C1 segment of cervical spinal cord (tissue), 14 donors: ENCODE data around the gene FOXB1.

ENCODE experiments used
- DNase-seq, 14 donors: peaks; one replicate each; lab custom pipeline; 2025; lab: John Stamatoyannopoulos, UW

The FOXB1 gene

DNA sequence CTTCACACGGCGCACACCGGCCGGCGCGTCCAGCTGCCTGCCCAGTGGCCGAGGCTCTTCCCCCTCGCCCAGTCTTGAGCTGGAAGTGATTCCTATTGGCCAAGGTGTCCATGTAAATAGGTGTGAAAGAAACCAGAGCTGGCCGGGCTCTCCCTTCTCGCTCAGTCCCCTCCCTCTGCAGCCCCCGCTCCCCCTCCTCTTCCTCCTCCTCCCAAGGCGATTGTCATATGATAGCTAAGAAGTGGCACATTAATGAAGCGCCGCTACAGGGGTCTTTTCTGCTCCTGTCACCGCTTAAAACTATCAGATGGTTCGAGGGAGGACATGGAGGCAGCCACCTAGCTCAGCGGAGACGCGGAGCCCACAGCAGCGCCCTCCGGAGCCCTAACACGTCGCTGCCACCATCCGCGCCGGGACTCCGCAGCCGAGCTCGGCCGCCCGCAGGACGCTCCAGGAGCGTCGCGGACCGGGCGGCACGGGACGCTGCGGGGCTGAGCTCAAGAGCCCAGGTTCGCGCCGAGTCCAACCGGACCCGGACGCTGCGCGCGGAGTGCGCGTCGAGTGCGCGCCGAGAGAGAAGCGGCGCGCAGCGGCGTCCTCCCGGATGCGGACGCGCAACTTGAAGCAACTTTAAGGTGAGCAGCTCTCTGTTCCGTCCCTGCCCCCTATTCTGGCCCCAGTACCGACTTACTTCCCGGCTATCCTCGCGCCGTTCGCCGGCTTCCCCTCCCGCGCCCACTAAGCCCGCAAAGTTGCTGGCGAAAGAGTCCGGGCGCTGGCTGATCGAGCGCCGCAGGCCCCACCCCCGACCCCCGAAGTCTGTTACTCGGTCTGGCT is at the start of gene FOXB1:
TSS of gene FOXB1 (plus strand) at position 303 of the 837 bp plus-strand sequence. CDS start 653 bp downstream, outside the sequence.
- DNase-seq = peak in 2 of 14 donors; percentile 34 to 41

GRCh38 chr15:59958288-59958687 is 45.8 kb upstream of the FOXB1 start:
- no peak for DNase-seq

DNA sequence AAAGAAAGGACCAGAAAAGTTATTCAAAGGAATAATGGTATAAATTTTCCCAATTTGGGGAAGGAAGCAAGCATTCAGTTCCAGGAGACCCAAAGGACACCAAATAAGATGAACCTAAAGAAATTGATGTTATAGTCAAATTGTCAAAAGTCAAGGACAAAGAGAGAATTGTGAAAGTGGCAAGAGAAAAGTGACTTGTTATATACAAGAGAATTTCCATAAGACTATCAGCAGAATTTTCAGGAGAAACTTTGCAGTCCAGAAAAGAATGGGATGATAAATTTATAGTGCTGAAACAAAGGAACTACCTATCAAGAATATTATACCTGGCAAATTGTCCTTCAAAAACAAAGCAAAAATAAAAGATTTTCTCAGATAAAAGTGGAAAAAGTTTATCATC is 43.8 kb upstream of the FOXB1 start:
- no peak for DNase-seq

DNA sequence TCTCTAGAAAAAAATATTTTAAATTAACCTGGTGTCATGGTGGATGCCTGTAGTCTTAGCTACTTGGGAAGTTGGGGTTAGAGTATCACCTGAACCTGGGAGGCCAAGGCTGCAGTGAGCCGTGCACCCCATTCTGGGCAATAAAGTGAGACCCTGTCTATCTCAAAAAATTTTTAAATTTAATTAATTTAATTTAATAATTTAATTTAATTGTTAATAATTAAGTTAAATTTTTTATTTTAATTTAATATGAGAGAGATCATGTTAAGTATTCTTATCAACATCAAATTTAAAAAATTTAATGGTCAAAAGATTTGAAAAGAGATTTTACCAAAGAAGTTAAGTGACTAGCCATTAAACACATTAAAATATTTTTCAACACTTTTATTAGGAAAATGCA is 40.8 kb upstream of the FOXB1 start:
- DNase-seq = no peak

- no peak for DNase-seq
These were observed 40.2 kb upstream of the FOXB1 start for GRCh38 chr15:59963925-59964324.

DNA sequence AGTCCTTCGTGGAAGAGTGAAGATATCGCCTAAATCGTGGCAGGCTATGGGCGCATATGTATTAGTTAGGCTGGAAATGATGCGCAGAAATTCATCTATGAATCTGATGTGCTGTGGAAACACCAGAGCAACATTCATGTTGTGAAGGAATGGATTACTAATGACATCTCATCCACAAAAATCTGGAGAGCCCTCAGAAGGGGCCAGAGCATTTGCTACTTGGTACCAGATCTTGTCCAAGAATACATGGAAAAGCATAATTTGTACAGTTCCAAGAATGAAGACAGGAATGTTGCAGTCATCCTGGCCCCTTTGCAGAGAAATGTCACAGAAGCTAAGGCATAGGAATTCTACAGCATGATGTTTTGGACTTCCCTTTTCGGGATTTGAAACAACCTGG is 38.4 kb upstream of the FOXB1 start:
- no peak for DNase-seq

- DNase-seq = no peak
These were observed 37.8 kb upstream of the FOXB1 start for GRCh38 chr15:59966262-59966661.

DNA sequence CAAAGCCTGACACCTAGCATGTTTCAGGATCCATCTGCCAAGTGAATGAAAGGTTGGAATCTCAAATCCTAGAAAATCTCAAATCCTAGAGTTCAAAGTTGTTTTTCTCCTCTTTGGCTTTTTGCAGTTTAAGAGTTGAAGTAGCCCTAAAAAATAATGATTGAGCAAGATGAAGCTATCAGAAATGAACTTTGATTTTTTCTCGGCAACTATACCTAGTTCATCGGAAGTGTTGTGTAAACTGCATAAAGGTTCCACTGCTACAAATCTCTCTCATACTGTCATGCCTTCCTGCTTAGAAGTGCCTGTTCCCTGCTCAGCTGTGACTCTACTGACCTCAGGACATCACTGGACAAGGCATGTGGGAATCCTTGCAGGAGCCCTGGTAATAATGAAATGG is 35.8 kb upstream of the FOXB1 start:
- no peak for DNase-seq

DNA sequence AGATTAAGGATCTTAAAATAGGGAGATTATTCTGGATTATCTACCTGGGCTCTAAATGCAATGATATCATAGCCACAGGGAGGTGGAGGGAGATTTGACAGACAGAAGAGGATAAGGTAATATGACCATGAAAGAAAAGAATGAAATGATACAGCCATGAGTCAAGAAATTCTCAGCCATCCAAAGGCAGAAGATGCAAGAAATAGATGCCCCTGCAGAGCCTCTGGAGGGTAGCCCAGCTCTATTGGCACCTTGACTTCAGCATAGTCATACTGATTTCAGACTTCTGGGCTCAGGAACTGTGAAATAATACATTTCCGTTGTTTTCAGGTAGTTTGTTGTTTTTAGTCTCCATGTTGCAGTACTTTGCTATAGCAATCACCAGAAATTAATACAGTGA is 31.9 kb upstream of the FOXB1 start:
- DNase-seq = no peak

DNA sequence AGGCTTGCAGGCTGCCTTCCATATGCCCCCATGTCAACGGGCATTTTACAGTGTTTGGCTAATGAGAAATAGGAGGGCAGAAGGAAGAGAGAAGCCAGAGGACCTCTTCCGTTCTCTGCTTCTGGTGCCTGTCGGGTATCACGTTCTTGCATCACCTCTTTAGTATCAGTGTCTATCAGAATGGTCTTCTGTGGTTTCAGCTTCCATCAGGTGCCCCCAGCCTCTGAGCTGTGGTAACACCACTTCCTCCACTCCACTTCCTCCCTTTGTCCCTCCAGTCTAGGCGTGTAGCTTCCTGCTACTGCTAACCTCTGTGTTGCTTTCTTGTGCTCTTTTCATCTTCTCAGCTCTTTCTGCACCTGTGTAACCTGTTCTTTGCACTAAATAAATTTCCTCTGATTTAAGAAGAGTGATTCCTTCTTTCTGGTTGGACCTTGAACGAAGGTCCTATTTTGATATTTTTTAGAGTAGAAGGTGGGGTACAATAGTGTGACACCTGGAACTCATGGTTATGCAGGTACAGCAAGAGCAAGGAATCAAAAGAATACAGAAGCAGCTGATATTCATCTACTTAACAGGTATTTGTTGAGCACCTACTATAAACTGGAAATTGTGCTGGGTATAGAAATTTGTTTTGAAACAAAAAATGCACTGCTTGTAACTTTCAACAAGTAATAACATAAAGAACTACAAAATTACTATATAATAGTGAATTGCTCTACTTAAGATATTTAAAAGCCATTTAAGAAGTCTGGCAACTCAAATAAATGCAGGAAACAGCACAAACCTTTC is 27.4 kb upstream of the FOXB1 start:
- no peak for DNase-seq

DNA sequence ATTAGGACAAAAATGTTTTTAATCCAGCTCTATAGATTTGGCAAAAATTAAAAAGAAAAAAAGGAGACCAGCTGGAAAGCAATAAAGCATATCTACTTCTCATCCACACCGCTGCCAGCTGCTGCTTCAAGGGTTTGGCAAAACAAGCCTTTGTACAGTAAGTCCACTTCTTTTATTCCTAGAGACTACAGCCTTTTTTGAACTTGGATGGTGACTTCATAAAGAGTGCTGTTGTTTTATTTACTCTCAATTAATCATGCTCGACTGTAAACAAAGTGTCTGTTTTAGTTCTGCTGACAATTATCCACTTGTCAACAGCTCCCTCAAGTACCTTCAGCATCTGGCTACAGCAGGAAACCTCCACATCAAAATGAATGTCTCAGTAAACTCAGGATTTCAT is 12.3 kb upstream of the FOXB1 start:
- DNase-seq = no peak

- DNase-seq = no peak
These were observed 10.9 kb upstream of the FOXB1 start for GRCh38 chr15:59993041-59993750.

GRCh38 chr15:59993950-59994401 is 10.1 kb upstream of the FOXB1 start:
- no peak for DNase-seq

DNA sequence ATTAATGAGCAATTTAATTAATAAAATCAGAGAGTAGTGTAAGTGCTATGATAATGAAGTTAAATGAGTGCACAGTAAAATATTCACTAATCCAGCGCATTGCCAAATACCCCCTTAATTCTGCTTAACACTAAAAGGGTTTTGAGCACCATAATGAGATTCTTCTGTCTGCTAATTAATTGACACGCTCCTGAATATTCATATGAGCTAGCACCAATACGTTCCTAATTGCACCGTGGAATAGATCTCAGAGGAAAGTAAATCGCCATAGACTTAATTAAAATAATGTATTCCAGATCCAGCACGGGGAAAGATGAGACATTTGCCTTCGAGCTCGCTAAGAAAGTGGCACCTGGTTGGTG is 9.6 kb upstream of the FOXB1 start:
- DNase-seq = no peak

DNA sequence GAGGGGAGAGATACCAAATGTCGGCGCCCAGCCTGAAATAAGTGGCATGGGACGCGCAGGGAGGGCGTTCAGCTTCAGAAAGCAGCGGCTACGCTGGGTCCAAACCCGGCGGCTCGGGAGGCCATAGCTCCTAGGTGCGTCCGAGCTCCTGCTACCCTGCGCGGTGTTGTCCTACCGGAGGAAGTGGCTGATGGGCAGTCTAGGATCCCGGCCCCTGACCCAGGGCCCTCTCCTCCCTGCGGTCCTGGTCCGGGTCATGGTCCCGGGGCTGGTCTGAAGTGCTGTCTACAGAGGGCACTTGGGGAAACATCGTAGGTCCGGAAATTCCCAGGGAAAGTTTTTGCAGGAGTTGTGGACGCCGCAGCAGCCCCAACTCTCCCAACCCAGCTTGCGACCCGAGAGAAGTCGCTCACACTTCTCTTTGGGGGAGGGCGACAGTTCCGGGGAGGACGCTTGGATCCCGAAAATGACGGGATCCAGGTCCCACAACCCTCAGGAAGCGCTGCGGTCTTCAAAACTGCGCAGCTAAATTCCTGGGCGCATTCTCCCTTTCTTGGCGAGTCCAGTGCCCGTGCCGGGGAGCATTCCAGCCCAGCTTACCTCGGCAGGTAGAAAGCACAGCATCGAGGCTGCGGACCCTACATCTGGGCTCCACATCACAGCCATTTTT is 9.1 kb upstream of the FOXB1 start:
- no peak for DNase-seq

GRCh38 chr15:59995568-59996297 is 8.4 kb upstream of the FOXB1 start:
- no peak for DNase-seq

DNA sequence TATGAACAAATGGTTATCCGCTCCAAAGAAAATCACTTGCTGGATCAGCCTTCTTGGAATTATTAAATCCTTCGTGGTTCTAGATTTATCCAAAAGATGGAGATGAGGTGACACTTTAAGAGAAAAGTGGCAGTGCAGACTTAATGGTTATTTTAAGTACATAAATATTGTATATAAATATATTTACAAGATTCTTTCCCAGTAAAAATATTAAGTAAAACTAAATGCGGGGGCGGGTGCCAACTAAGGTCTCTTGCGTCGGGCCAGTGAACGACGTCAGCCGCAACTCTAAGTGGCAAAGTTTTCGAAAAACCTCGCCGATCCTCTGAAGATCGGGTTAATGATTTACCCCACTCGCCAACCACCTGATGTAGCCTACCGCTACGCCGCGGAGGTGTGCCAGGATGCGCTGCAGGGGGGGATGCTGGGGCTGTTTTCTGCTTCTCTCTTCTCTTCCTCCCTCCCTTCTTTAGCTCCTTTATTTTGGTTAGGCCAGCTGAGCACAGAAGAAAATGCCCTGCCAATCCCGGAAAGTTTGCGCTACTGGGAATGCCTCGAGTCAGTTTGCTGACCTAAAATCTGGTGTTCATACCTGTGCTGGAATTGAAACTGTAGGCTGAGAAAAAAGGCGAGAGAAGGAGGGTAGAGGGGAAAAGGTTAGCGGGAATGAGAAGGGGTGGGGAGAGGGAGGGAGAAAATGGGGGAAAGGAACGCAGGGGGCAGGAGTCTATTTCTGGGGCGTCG is 7.6 kb upstream of the FOXB1 start:
- no peak for DNase-seq

DNA sequence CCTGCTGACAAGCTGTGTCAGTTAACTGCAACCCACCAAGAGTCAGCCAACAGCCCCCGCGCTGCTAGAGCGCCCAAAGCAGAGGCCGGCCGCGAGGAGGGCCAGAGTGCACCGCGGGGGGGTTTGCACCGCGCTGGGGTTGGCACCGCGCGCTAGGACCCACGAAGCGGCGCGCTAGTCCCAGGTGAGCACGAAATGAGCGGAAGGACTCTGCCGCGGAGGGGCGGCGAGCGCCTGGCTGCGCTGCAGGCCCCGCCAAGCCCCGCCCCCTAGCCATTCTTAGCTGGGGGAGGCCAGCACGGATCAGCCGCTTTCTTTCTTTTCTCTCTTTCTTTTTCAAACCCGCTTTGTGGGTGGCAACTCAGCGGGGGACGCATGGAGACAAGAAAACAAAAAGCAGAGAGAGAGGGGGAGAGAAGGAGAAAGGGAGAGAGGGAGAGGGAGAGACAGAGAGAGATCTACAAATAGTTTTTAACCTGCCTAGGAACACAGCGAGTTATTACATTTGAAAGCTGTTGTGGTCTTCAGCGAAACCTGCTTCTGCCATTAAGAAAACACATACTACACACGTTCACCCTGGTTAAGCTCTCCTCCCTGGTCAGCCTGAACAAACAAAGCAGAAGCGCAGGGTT is 6.9 kb upstream of the FOXB1 start:
- DNase-seq = peak in 2 of 14 donors; percentile 10 to 37

DNA sequence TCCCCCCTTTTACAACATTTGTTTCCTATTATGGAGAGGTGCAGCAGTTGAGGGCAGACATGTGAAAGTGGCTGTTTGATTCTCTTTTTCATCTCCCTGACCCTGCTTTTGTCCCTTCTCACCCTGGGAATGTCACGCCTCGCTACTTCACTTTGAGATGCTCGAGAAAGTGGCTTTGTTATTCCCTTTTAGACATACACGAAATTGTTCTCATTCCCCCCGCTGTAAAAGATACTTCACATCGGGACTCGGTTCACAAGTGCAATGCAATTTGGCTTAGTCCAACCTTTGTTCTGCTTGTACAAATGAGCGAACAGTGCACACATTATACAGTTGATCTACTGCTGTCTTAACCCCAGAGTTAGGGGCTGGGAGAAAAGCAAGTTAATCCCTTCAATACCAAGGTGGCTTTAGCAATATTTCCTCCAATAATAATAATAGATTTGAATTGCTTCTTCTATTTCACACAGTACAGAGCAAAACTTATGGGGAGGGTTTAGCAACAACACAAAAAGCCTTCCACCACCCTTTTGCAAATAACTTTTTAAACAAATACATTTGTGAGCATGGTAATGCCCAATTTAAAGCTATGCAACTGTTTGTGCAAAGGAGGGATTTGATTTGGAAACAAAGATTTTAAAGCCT is 5.7 kb upstream of the FOXB1 start:
- no peak for DNase-seq
